ENCODE measurements around the gene PSAPL1. TPM values are rescaled to one million over a fixed set of nuclear protein-coding genes. Genes with fewer than 3 reads are reported as not detected.

The PSAPL1 gene
- total and polyA plus RNA-seq, 2 of the 8 experiments (the other 6 are each of a cell fraction or from before 2014, with no cell fraction given), result 0.03 TPM; not detected in 1

DNA sequence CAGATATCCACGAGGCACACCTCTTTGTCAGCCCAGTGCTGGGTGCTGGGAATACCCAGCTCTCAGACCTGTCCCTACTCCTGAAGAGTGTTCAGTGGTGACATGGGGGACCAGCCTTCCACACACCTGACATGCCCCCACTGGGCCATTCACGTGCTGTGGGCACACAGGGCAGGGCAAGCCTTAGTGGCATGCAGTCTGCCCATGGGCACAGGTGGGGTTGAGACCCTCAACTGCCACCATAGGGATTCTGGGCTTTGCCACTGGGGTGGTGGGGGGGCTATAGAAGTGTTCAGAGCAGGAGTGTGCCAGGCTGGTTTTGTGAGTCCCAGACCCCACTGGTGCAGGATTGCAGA, 16.7 kb upstream of the PSAPL1 start:
- Histone ChIP-seq H2BK12ac (ENCODE audit: low read depth, low read length) (no peak overlapping the region), H2BK20ac (ENCODE audit: low read length) (no peak overlapping the region), H3K9ac (replicated peaks in 1 of 4; ENCODE audit: extremely low read depth in 1 of 4, low read depth in 3 of 4, low read length in 3 of 4) (no peak overlapping the region), H3K4me3 (ENCODE audit: extremely low read depth in 1 of 4, insufficient read depth in 2 of 4, low read depth in 3 of 4, low read length in 4 of 4) (no peak overlapping the region), H3K36me3 (ENCODE audit: control insufficient read depth in 2 of 4, insufficient read depth in 4 of 4, low read length in 3 of 4) (no peaks in the 10 kb centered on the region), H3K4me1 (replicated peaks in 1 of 4; ENCODE audit: control insufficient read depth in 3 of 4, insufficient read depth in 4 of 4, low read length in 3 of 4) (peaks cover 0 to 3% (median 0%) of the 10 kb centered on the region in 4 experiments; a peak in 1 of 7 replicates), H3K27ac (ENCODE audit: low read depth, low read length) (no peak overlapping the region), H3K4me2 (ENCODE audit: insufficient read depth in 1 of 2, low read depth in 2 of 2, low read length in 2 of 2) (no peak overlapping the region), H2BK15ac (ENCODE audit: low read length) (no peak overlapping the region), H4K91ac (replicated peaks; ENCODE audit: insufficient read length, low read length) (no peak overlapping the region), H3K14ac (ENCODE audit: insufficient read length) (no peak overlapping the region), H3K23me2 (ENCODE audit: low read depth, low read length) (peaks cover 5% of the 10 kb centered on the region; the same call in 1 of the 2 replicates), H3K79me2 (ENCODE audit: control insufficient read depth in 1 of 2, insufficient read depth in 2 of 2, low read length in 2 of 2) (no peaks in the 10 kb centered on the region), H2AK5ac (ENCODE audit: low read depth, low read length) (no peak overlapping the region), H4K20me1 (replicated peaks in 1 of 2; ENCODE audit: control insufficient read depth in 1 of 2, insufficient read depth in 2 of 2, low read length in 2 of 2) (no peaks in the 10 kb centered on the region), H2AFZ (ENCODE audit: low read length) (no peak overlapping the region), H2BK120ac (replicated peaks; ENCODE audit: low read depth, low read length) (no peak overlapping the region), H3K4ac (replicated peaks; ENCODE audit: insufficient read length, low read depth, low read length) (no peak overlapping the region), H4K8ac (ENCODE audit: extremely low read depth, insufficient read depth, low read length) (no peak overlapping the region), H3K79me1 (ENCODE audit: low read depth, low read length) (no peaks in the 10 kb centered on the region), H3K9me3 (ENCODE audit: insufficient read depth in 2 of 2, low read depth in 1 of 2, low read length in 1 of 2) (no peaks in the 10 kb centered on the region), H2BK5ac (ENCODE audit: low read depth, low read length) (no peak overlapping the region), H3K27me3 (replicated peaks in 1 of 4; ENCODE audit: control insufficient read depth in 3 of 4, extremely low read depth in 1 of 4, insufficient read depth in 3 of 4, low read length in 3 of 4) (no peaks in the 10 kb centered on the region; a peak in 1 of 7 replicates), H3K23ac (ENCODE audit: insufficient read length) (no peak overlapping the region), H3K56ac (replicated peaks; ENCODE audit: insufficient read length, low read depth, low read length) (no peak overlapping the region), H4K5ac (ENCODE audit: insufficient read length, low read depth, low read length) (no peak overlapping the region), H3K18ac (ENCODE audit: extremely low read depth, low read length) (no peak overlapping the region)
- CTCF ChIA-PET (ENCODE audit: partially characterized antibody), result interaction anchor here (0.6 to 2.6 kb wide), 3 partner anchors 10 to 111 kb away, joined by 3 to 10 read pairs (median 4); no protein-coding TSS in a partner anchor
- no peak for FAIRE-seq
- POLR2A ChIA-PET (ENCODE audit: partially characterized antibody), result no interaction called here
- DNase-seq (ENCODE audit: low read depth in 1 of 2, low spot score in 2 of 2), result no peak
- 85% methylated on average over 2 of the region's 2 CpGs; no CpG with 5 or more reads in 1 of the 2 experiments for WGBS, 2 experiments (ENCODE audit: extremely low coverage in 1 of 2, insufficient coverage in 1 of 2, insufficient read length in 1 of 2, insufficient replicate concordance in 2 of 2, low coverage in 1 of 2, low lambda C conversion rate in 2 of 2, missing lambda C conversion rate in 1 of 2)
- TF ChIP-seq SP2 (IDR thresholded peaks at IDR 0.05; ENCODE audit: low read length), result no peak
- TF ChIP-seq CBX8 (IDR thresholded peaks at IDR 0.05; ENCODE audit: borderline replicate concordance, low read depth, low read length), result no peak

Measured in H1 (cell line).